ENCODE data around the gene RPTOR.

RPTOR gene

DNA sequence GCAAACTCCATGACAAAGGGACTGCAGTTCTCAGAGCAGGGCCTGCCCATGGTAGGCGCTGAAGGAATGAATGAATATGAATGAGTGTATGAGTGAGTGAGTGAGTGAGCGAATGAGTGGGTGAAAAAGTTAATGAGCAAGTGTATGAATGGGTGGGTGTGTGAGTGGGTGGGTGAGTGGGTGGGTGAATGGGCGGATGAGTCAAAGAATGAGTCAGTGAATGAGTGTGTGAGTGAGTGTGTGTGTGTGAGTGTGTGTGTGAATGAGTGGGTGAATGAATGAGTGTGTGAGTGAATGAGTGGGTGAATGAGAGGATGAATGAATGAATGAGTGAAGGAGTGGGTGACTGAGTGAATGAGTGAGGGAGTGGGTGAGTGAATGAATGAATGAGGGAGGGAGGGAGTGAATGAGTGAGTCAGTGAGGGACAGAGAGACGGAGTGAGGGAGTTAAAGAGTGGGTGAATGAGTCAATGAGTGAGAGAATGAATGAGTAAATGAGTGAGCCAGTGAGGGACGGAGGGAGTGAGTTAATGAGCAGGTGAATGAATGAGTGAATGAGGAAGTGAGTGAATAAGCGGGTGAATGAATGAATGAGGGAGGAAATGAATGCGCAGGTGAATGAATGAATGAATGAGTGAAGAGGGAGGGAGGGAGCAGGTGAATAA lies 435.9 kb downstream of the RPTOR start:
- DNase-seq (ENCODE audit: low read depth in 4 of 4, low spot score in 1 of 4): no peak

- no peak for DNase-seq (ENCODE audit: low read depth in 4 of 4, low spot score in 1 of 4)
These were observed 436.6 kb downstream of the RPTOR start for GRCh38 chr17:80981062-80981902.

DNA sequence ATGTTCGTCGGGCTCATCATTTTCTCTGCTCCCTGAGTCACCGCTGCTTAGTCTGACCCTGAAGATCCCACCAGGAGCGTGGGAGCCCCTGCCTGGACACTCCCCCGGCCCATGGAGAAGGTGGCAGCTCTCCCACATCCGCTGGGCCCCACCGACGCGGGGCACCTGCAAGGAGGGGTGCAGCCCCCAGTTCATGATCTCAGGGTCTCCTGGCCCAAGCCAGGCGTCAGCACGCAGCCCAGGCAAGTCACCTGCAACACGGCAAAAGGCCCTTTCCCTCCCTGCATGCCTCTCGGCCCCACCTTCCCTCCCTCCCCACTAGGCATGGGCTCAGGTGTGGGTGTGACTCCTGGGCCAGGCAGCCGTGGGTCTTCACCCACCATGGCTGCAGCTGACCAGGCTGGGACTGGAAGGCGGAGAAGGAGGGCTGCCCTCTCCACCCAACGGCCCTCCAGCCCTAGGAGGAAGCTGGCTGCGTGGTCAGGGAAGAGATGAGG lies 437.3 kb downstream of the RPTOR start:
- DNase-seq (ENCODE audit: low read depth in 4 of 4, low spot score in 1 of 4): no peak

DNA sequence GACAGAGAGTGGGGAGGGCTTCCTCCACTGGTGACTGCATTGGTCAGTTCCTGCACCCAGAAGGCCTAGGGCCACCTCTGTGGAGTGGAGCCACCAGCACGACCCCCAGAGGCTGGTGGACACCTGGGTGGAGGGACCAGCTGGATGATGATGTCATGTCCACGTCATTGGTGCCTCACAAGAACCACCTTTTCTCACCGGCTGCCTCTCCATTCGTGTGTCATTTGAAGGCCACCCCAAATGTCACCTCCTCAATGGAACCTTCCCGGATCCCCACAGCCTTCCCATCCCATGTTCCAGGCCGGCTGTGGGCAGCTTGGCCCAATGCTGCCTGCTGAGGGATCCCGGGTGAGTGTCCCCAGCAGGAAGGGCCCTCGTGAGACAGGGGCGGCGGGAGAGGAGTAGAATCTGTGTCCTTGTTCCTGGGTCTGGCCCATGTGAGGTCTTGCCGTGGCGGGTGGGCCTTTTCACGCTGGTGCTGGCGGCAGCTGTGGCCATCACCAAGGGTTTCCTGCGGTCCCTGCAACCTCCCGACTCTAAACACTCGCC lies 437.9 kb downstream of the RPTOR start:
- DNase-seq (ENCODE audit: low read depth in 4 of 4, low spot score in 1 of 4): no peak

- no peak for DNase-seq (ENCODE audit: low read depth in 4 of 4, low spot score in 1 of 4)
These were observed 438.9 kb downstream of the RPTOR start for GRCh38 chr17:80983545-80983944.

GRCh38 chr17:80984749-80985148 lies 440.1 kb downstream of the RPTOR start:
- DNase-seq (ENCODE audit: low read depth in 4 of 4, low spot score in 1 of 4): no peak

- DNase-seq (ENCODE audit: low read depth in 4 of 4, low spot score in 1 of 4): no peak
These were observed 441.4 kb downstream of the RPTOR start for GRCh38 chr17:80986046-80986445.

- DNase-seq (ENCODE audit: low read depth in 4 of 4, low spot score in 1 of 4): no peak
These were observed 442.3 kb downstream of the RPTOR start for GRCh38 chr17:80986816-80987475.

GRCh38 chr17:80987941-80988461 lies 443.4 kb downstream of the RPTOR start:
- DNase-seq (ENCODE audit: low read depth in 4 of 4, low spot score in 1 of 4): no peak

- no peak for DNase-seq (ENCODE audit: low read depth in 4 of 4, low spot score in 1 of 4)
These were observed 444.9 kb downstream of the RPTOR start for GRCh38 chr17:80989586-80989913.

DNA sequence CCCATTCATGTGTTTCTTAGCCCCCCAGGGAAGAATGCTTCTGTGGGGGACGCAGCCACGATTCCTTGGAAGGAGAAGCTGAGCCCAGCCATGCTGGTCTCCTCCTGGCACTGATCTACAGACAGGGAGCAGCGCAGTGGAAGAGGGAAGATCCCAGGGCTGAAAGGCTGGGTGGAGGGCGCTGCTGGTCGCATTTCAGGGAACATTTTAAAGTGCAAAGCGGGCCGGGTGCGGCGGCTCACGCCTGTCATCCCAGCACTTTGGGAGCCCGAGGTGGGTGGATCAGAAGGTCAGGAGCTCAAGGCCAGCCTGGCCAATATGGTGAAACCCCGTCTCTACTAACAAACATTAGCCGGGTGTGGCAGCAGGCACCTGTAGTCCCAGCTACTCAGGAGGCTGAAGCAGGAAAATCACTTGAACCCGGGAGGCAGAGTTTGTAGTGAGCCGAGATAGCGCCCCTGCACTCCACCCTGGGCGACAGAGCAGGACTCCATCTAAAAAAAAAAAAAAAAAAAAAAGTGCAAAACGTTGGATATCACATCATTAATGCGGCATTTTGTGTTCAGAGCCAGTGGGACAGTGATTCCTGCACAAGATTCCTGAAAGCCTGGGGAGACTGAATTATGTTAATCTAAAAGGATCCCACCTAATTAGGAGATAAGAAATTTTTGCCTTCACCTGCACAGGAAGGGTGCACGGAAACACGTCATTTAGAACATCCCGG lies 446.4 kb downstream of the RPTOR start:
- DNase-seq (ENCODE audit: low read depth in 4 of 4, low spot score in 1 of 4): no peak

- DNase-seq (ENCODE audit: low read depth in 4 of 4, low spot score in 1 of 4): peak; percentile 43 to 63 (median 56)
These were observed 447.0 kb downstream of the RPTOR start, which contains the start of gene CHMP6 for GRCh38 chr17:80991645-80992076. Gene CHMP6 (plus strand): TSS chr17:80991841. CDS start chr17:80991919, 78 bp downstream.

DNA sequence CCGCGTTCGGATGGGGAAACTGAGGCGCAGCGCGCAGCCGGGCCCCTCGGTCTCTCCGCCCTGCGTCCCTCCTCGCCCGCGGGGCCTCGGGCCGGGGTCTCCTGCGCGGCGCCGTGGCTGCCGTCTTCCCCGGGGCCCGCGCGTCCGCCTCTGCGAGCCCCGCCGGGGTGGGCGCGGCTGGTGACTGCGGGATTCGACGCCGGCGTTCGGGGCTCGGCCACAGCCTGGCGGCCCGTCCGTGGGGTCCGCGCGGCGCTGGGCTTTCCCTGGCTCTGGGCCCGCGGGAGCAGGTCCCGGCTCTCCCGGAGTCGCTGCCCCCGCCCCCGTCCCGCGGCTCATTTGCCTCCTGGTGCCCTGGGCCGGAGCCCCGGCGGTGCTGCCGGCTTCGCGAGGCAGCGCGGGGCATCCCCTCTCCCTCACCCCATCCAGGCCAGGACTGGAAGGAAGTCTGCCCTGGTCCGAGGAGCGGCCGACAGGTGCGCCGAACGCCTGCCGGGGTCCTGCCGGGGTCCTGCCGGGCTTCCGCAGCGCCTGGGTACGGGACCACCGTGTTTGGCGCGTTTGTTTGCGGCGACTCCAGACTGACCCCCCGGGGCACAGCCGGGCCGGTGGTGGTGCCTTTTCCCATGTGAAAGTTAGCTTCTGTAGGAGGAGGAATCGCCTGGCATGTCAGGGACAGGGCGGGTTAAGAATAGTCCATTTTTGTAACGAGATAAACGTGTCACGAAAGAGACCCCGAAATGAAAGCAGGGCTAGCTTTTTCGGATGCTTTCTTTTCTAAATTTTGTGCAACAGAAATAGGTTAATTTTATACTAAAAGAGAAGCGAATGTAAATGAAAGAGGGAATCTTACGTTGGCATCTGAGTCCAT lies 447.7 kb downstream of the RPTOR start:
- no peak for DNase-seq (ENCODE audit: low read depth in 4 of 4, low spot score in 1 of 4)

- DNase-seq (ENCODE audit: low read depth in 4 of 4, low spot score in 1 of 4): no peak
These were observed 448.4 kb downstream of the RPTOR start for GRCh38 chr17:80992948-80993624.

- no peak for DNase-seq (ENCODE audit: low read depth in 4 of 4, low spot score in 1 of 4)
These were observed 450.5 kb downstream of the RPTOR start for GRCh38 chr17:80995131-80995530.

DNA sequence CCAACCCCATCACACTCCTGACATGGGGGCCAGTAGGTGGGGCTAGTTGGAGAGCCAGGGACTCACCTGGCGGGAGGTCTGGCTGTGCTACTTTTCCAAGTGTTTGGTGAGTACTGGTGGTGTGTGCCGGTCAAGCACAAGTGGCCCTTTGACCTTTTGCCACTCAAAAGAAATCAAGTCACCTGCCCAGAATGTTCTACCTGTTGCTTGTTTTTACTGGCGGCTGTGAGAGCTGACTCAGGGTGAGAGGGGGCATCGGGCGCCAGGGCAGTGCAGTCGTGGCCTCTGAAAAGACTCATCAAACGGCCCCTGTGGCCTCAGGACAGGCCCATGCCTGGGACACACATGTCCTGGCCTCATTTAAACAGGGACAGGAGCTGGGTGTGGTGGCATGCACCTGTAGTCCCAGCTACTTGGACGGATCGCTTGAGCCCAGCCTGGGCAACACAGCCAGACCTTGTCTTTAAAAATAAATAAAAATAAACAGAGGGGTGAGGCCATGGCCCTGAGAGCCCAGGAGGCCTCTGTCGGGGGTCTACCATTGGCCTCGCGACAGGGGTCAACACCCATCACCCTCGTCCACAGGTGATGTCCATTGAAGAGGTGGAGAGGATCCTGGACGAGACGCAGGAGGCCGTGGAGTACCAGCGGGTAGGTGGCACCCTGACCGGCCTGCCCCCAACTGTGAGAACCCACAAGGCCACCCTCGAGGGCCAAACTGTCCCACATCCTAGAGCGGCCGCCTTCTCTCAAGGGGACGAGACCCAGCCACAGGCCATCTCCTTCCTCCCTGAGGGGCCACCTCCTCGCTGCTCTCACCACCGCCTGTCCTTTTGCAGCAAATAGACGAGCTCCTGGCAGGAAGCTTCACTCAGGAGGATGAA lies 452.0 kb downstream of the RPTOR start:
- DNase-seq (ENCODE audit: low read depth in 4 of 4, low spot score in 1 of 4): no peak

DNA sequence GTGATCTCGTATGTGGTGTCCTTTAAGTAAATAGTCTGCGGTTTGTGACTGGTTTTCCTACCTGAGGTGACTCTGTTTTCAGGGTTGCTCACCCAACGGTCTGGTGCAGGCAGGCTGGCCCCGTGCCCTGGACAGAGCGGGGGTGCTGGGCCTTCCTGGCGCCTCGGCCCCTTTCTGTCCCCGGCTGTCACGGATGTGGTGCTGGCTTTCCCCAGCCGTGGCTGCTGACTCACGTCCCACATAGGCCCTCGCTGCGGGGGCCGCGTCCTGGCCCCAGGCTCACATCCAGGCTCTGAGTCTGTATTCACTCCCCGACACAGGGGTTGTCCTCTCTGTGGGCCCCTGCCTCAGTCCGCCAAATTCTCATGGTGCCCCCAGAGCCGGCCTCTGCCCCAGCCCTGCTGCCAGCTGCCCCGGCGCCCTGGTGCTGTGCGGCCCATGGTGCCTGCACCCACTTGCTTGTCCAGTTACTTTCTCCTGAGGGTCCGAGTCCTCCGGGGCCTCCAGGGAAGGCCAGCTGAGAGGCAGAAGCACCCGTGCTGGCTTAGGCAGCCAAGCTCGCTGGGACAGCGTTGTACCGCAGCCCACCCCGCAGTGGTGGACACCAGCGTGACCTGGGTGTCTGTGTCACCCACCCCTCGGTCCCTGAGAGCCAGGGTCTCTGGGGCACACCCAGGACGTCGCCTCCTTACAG lies 452.9 kb downstream of the RPTOR start:
- DNase-seq (ENCODE audit: low read depth in 4 of 4, low spot score in 1 of 4): no peak

All from stimulated activated CD4-positive, alpha-beta T cell treated with anti-CD3 and anti-CD28 coated beads, Interleukin-1b, Interleukin-23, amount 100 ng/mL, for 24 hours (primary cell).